A673 (cell line): ENCODE results near the gene PRR20G. TPM values are rescaled to one million over a fixed set of nuclear protein-coding genes. Genes with fewer than 3 reads are reported as not detected.
A peak's percentile ranks its signal among the peaks of the same experiment; 100 is the strongest.

Experiments
- BruUV-seq: library from RNA; stranded (reverse); fragments of 400-500 nt; replicated peaks from 2 replicates; lab custom pipeline; 2021; lab: Mats Ljungman, UMichigan
- CTCF ChIA-PET: fragments of 300-600 bp; sonication (Branson Sonifier 250); formaldehyde crosslinking; loops from one replicate; lab custom pipeline; 2022; ENCODE audit warnings: antibody characterized with exemption; lab: Charles Lee
- POLR2A ChIA-PET: fragments of 300-600 bp; sonication (Branson Sonifier 250); formaldehyde crosslinking; loops from one replicate; lab custom pipeline; 2022; ENCODE audit warnings: antibody characterized with exemption; ENCODE audit not compliant: low non-redundant PET; lab: Charles Lee
- DNase-seq: peaks from one replicate; pipeline ENCODE4 v3.0.0-alpha.2; 2015; ENCODE audit warnings: low spot score
- H3K27ac ChIP-seq: fragments of 200-600 bp; sonication (generic); 2 replicates; pipeline ENCODE4 v1.5.1; 2016; ENCODE audit warnings: mixed run types, low read depth, mild to moderate bottlenecking, mixed read lengths, antibody characterized with exemption, low read length; ENCODE audit not compliant: poor library complexity, severe bottlenecking
- H3K27me3 ChIP-seq: fragments of 200-600 bp; sonication (generic); replicated peaks from 2 replicates; pipeline ENCODE4 v1.6.1; 2017; ENCODE audit warnings: mixed run types, low read depth, mild to moderate bottlenecking, mixed read lengths, antibody characterized with exemption, low read length; ENCODE audit not compliant: insufficient read depth, poor library complexity
- H3K36me3 ChIP-seq: fragments of 200-600 bp; sonication (generic); 2 replicates; pipeline ENCODE4 v1.6.1; 2016; ENCODE audit warnings: mixed run types, mild to moderate bottlenecking, mixed read lengths, antibody characterized with exemption, low read length; ENCODE audit not compliant: insufficient read depth, poor library complexity, severe bottlenecking
- H3K4me1 ChIP-seq: fragments of 200-600 bp; sonication (generic); 2 replicates; pipeline ENCODE4 v1.6.1; 2017; ENCODE audit warnings: mixed run types, mild to moderate bottlenecking, mixed read lengths, antibody characterized with exemption, low read length; ENCODE audit not compliant: insufficient read depth, poor library complexity, severe bottlenecking
- H3K4me3 ChIP-seq: fragments of 200-600 bp; sonication (generic); 2 replicates; pipeline ENCODE4 v1.5.1; 2016; ENCODE audit warnings: low read depth, mixed run types, mild to moderate bottlenecking, mixed read lengths, low read length; ENCODE audit not compliant: poor library complexity, severe bottlenecking
- H3K9me3 ChIP-seq: fragments of 200-600 bp; sonication (generic); 2 replicates; pipeline ENCODE4 v1.6.1; 2016; ENCODE audit warnings: mixed run types, low read depth, mild to moderate bottlenecking, mixed read lengths, antibody characterized with exemption, low read length; ENCODE audit not compliant: poor library complexity, severe bottlenecking
- CTCF ChIP-seq: fragments of 300-800, 200-600 bp; sonication (generic); conservative IDR thresholded peaks from 2 replicates; pipeline ENCODE4 v1.5.1; 2017; ENCODE audit warnings: low read depth, mild to moderate bottlenecking, antibody characterized with exemption, low read length, moderate library complexity, mixed read lengths
- EZH2 ChIP-seq: fragments of 200-600 bp; sonication (generic); IDR thresholded peaks from 2 replicates; pipeline ENCODE4 v1.6.1; 2017; ENCODE audit warnings: borderline replicate concordance, low read depth, mild to moderate bottlenecking, mixed read lengths, antibody characterized with exemption, low read length; ENCODE audit not compliant: poor library complexity, severe bottlenecking
- intact Hi-C: fragments of 100-400 bp; cut with micrococcal nuclease; formaldehyde crosslinking; loops from one replicate; pipeline ENCODE4 v1.10.0; 2022; ENCODE audit not compliant: unreplicated experiment
- total RNA-seq: library from RNA; stranded (reverse); gene quantifications from 2 replicates; pipeline ENCODE4 v1.2.3, GENCODE V29; 2021

The PRR20G gene
- total RNA-seq, 1 experiment from 2014 or later = not detected

- TF ChIP-seq CTCF (no peak), EZH2 (no peak)
- Histone ChIP-seq H3K9me3 (no peaks in the 10 kb centered on the region), H3K4me1 (no peaks in the 10 kb centered on the region), H3K27me3 (peaks cover 6% of the 10 kb centered on the region), H3K36me3 (no peaks in the 10 kb centered on the region), H3K27ac (no peak overlapping the region), H3K4me3 (no peak overlapping the region)
- intact Hi-C loops = no loop called here
- no peak for DNase-seq
- CTCF ChIA-PET = no interaction called here
- no TSS peak for BruUV-seq
- POLR2A ChIA-PET = no interaction called here
Measured at GRCh38 chr3:127288343-127288742, 497 bp upstream of the PRR20G start.

- no peaks in the 10 kb centered on the region for H3K9me3 ChIP-seq
- BruUV-seq = no TSS peak
- TF ChIP-seq CTCF (no peak), EZH2 (no peak)
- no peaks in the 10 kb centered on the region for H3K4me1 ChIP-seq
- intact Hi-C loops = no loop called here
- peak; percentile 14 for DNase-seq
- no peak overlapping the region for H3K4me3 ChIP-seq
- ChIA-PET POLR2A (no interaction called here), CTCF (no interaction called here)
- no peaks in the 10 kb centered on the region for H3K36me3 ChIP-seq
- H3K27me3 ChIP-seq = peaks cover 3% of the 10 kb centered on the region
- H3K27ac ChIP-seq = no peak overlapping the region
Measured at GRCh38 chr3:127286571-127287140, 1.2 kb downstream of the PRR20G start.

GRCh38 chr3:127284258-127284657 is 3.6 kb downstream of the PRR20G start:
- POLR2A ChIA-PET = no interaction called here
- CTCF ChIA-PET = no interaction called here

More at GRCh38 chr3:127284258-127284657, 3.6 kb downstream of the PRR20G start:
- H3K27ac ChIP-seq = no peak overlapping the region
- no peaks in the 10 kb centered on the region for H3K36me3 ChIP-seq
- DNase-seq = no peak
- no peak overlapping the region for H3K4me3 ChIP-seq
- intact Hi-C loops = no loop called here
- no peaks in the 10 kb centered on the region for H3K4me1 ChIP-seq
- peaks cover 10% of the 10 kb centered on the region for H3K27me3 ChIP-seq
- H3K9me3 ChIP-seq = no peaks in the 10 kb centered on the region
- BruUV-seq = no TSS peak
- TF ChIP-seq CTCF = no peak
- no peak for TF ChIP-seq EZH2
